ENCODE results near the gene HDAC4. TPM values are rescaled to one million over a fixed set of nuclear protein-coding genes. Genes with fewer than 3 reads are reported as not detected.

The HDAC4 gene
- total and polyA plus RNA-seq, 9 of the 15 experiments (the other 6 are each of a cell fraction or from before 2014, with no cell fraction given), result 0.11 to 20.2 (median 4.0) TPM

DNA sequence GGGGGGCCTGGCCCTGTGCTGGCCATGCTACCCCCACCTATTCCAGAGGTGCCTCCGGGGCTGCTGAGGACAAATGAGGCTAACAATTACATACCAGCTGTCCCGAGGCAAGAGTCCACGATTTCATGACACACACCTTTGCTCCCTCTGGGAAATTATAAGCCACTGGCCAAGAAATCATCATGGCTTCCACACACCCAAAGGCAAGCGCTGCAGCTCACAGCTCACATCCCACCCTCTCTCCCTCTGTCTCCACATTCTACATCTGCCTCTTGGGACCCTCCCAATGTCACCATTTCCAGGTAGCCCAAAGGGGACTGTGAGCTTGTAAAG is 134.4 kb downstream of the HDAC4 start:
- no peak overlapping the region for H3K4me2 ChIP-seq (ENCODE audit: insufficient read depth, low read length)
- intact Hi-C loops (cut with micrococcal nuclease), result loop anchor here (5.0 to 10.0 kb wide), 2 partner anchors 131 to 232 kb away; no protein-coding TSS in a partner anchor
- no TSS peak for BruUV-seq (replicated peaks)
- in situ Hi-C loops (cut with MboI), result no loop called here
- no peaks in the 10 kb centered on the region for H3K9me1 ChIP-seq (ENCODE audit: control insufficient read depth, insufficient read depth, low read length)
- H4K20me1 ChIP-seq (replicated peaks; ENCODE audit: control insufficient read depth, insufficient read depth, low read length), result peaks cover 19% of the 10 kb centered on the region; the same call in 1 of the 2 replicates
- no peak overlapping the region; a peak in 1 of 4 replicates for H3K9ac ChIP-seq (ENCODE audit: insufficient read depth in 1 of 2, low read depth in 2 of 2, low read length in 2 of 2)
- H3K4me3 ChIP-seq, result no peak overlapping the region
- 86% methylated on average over 2 of the region's 4 CpGs for WGBS (ENCODE audit: insufficient coverage, low coverage, missing lambda C conversion rate)
- peaks cover 65% of the 10 kb centered on the region for H3K79me2 ChIP-seq (ENCODE audit: control insufficient read depth, insufficient read depth, low read length)
- CTCF ChIA-PET (ENCODE audit: low intra/inter-chr PET ratio), result no interaction called here
- no peaks in the 10 kb centered on the region for H3K9me3 ChIP-seq (replicated peaks; ENCODE audit: control insufficient read depth, insufficient read depth, low read depth, low read length)
- no peaks in the 10 kb centered on the region for H3K27me3 ChIP-seq (ENCODE audit: control insufficient read depth in 2 of 2, insufficient read depth in 2 of 2, low read length in 2 of 2)
- POLR2A ChIA-PET, result interaction anchor here (0.6 kb wide), 1 partner anchor 193 kb away, joined by 3 read pairs; no protein-coding TSS in a partner anchor
- TF ChIP-seq ZNF830 (CRISPR knock-in tag; IDR thresholded peaks at IDR 0.05), result no peak
- TF ChIP-seq STAT5A (IDR thresholded peaks at IDR 0.05; ENCODE audit: borderline replicate concordance, low read length), result no peak
- TF ChIP-seq ZNF253 (CRISPR knock-in tag; conservative IDR thresholded peaks at IDR 0.05), result no peak
- TF ChIP-seq RBM39 (optimal IDR thresholded peaks at IDR 0.05; ENCODE audit: low read depth, low read length), result no peak
- TF ChIP-seq MCM7 (IDR thresholded peaks at IDR 0.05), result no peak
- TF ChIP-seq HNRNPK (IDR thresholded peaks at IDR 0.05; ENCODE audit: low read depth, low read length, poor library complexity, severe bottlenecking), result no peak
- TF ChIP-seq RFX7 (CRISPR knock-in tag; IDR thresholded peaks at IDR 0.05), result no peak
- H3K27ac ChIP-seq (ENCODE audit: extremely low read depth, low read depth, low read length), result no peak overlapping the region
- peaks cover 1% of the 10 kb centered on the region; the same call in 1 of the 3 replicates for H3K36me3 ChIP-seq (ENCODE audit: control insufficient read depth, insufficient read depth, low read length)
- no peak for ATAC-seq
- DNase-seq (ENCODE audit: extremely low read depth in 1 of 4, low spot score in 3 of 4), result no peak
- no peak overlapping the region for H2AFZ ChIP-seq (ENCODE audit: low read depth, low read length)
- H3K4me1 ChIP-seq (replicated peaks in 1 of 2; ENCODE audit: control insufficient read depth in 2 of 2, insufficient read depth in 2 of 2, low read length in 2 of 2), result peaks cover 20 to 48% of the 10 kb centered on the region in 2 experiments; a peak in 4 of 5 replicates
- no peak for FAIRE-seq
